NCI-H524 treated with DMSO at 0.1 percent for 48 hours (cell line): ENCODE data around the gene ZNF519.

Experiments
- DNase-seq: peaks from one replicate; lab custom pipeline; 2025; lab: John Stamatoyannopoulos, UW

Gene ZNF519

DNA sequence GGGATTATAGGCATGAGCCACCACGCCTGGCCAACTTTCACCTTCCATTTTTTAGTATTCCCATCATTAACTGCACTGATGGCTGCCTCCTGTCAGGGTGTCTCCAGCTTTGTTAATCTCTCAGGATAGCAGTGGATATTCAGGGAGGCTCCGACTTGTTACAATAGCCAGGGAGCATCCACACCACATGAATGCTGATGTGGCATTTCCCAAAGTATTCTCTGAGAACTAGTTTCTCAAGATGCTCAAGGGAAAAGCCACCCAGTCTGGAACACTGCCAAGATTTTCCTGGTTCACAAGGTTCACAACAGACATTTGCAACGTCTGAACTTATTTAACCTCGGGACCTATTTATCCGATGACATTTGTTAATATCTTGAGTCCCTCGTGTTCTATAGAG lies 33.8 kb downstream of the ZNF519 start:
- DNase-seq = no peak

DNA sequence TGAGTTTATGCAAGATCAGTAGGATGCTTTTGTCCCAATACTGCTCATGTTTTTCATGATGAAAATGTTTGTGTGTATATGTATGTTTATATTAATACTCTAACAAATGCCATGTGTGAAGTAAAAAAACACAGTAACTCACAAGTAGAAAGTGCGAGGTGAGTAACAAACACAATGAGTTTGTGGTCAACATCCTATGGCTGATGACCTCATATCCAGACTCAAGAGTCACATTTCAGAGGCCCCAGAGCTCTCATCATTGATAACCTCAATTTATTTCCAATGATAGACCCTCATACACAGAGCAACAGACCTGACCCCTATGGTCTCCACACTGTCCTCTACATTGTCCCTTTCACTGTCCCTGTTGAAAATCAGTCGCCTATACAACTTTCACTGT lies 34.5 kb downstream of the ZNF519 start:
- no peak for DNase-seq

DNA sequence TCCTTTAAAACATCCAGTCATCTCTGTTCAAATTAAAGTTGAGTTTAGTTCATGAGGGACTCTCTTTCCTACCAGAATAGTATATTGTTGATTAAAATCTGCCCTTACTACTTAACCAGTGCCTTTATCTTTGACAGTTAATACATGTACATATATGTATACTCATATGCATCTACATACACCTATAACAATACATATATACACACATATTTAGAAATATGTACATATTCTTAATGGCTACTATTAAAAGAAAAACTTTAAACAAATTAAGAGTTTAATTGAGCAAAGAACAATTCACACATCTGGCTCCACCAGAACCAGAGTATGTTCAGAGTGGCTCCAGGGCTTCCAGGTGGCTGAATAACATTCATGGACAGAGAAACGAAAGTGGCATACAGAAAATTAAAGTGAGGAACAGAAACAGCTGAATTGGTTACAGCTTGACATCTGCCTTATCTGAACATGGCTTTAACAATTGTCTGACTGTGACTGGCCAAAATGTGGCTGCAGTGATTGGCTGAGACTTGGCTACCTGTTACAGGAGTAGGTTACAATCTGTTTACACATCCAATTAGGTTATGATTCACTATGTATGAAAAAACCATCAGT lies 38.8 kb downstream of the ZNF519 start:
- no peak for DNase-seq

DNA sequence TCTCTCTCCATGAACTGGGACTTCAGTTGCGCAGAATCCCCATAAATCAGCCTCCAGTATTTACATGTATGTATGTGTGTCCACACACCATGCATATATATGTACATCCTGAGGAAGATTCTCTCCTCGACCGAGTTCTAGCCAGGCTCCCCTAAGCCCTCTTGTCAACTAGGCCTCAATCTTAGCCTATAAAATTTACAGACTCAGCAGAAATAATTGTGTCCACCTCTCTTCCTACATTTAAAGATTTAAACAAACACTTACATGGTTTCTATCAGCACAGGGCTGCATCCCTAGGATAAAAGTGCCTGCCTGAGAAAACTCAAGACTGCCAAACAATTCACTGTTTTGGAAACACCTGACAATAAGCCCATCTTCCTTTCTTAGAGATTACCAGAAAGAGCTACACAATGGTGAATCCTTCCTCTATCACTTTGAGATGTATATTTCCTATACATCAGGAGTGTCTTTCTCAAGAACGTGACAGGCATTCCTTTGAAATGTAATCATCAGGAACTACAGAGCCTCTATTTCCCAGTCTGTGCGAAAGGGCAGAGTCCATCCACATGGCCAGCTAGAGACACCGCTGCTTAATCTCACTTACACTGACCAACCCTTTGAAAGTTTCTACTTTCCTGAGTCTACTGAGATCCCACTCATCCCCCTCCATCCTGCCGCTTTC lies 39.5 kb downstream of the ZNF519 start:
- no peak for DNase-seq

DNA sequence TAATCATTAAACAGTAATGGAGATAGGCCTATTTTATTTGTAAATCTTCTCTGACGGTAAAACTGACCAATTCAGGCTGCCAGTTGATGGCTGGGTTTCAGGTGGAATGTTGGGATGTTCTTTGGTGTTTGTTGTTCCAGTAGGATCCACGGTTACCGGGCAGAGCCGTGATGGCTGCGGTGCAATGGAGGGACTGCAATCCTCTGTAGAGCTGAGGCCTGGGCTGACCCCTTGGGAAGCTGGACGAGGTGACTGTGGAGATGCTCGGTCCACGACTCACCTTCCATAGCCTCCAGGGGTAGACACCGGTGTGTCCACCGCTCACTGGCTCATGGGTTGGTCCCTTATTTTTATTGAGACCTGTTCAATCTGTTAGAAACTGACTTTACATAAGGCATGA lies 42.5 kb downstream of the ZNF519 start:
- DNase-seq = no peak

DNA sequence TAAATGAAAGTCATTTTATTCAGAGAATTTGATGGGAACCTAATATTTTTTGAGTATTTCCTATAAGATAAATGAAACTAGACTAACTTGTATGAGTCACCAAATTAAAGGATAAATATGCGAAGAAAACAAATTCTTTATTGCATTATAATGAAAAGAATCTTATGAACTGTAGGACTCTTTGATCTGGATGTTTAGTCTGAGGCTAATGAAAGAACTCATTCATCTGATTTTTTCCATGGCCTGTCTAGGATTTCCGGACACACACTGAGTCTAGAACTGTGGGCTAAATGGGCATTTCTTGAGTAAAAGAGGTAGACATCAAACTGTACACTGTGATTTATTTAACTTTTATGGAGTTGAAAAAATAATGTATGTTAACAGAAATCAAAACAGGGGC lies 43.0 kb downstream of the ZNF519 start:
- no peak for DNase-seq

DNA sequence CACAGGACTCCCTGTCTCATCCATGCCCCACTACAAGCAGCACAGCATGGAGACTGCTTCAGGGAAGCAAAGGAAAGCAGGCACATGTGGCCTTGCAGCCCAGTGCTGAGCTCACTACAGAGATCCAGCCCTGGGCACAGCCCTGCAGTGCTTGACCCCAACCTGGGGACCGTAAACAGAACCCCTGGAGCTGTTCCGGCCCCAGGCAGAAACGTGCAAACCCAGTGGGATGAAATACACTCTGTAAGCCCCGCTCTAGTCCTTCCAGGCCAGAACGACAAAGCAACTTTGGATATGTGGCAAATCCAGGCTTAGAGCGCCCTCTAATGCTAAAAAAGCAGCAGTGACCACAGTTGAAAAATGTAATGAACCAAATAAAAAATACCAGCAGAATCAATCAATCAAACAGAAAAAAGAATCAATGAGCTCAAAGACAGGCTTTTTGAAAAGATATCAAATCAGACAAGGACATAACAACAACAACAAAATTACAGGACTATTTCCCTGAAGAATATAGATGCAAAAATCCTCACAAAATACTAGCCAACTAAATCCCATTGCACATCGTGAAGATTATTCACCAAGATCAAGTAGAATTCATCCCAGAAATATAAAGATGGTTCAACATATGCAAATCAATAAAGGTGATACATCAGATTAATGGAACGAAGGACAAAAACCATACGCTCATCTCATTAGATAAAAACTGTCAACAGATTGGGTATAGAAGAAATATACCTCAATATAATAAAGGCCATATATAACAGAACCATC lies 45.6 kb downstream of the ZNF519 start:
- no peak for DNase-seq

DNA sequence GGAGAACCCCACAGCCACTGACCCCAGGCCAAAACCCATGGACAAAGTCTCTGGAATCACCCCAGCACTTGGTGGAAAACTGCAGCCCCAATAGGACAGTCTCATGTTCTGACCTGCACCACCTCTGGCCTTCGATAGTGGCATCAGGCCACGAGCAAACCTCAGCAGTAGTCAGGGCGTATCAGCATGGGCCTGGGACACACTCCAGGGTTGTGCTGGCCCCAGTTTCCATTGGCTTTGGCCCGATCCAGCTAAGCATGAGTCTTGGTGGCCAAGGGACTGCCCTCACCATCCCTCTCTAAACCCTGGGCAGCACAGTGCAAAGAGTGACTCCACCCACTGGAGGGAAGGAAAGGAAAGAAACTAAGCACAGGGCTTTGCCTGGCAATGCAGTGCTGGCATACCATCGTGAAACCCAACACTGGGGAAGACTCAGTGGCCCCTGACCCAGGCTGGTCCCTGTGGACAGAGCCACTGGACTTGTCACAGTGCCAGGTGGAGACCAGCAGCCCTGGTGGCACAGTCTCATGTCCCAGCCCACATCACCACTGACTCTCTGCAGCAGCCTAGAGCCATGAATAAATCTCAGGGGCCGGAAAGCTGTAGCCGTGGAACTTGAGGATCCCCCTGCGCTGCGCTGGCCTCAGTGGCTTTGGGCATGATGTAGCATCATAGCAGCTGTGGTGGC lies 46.3 kb downstream of the ZNF519 start:
- no peak for DNase-seq

DNA sequence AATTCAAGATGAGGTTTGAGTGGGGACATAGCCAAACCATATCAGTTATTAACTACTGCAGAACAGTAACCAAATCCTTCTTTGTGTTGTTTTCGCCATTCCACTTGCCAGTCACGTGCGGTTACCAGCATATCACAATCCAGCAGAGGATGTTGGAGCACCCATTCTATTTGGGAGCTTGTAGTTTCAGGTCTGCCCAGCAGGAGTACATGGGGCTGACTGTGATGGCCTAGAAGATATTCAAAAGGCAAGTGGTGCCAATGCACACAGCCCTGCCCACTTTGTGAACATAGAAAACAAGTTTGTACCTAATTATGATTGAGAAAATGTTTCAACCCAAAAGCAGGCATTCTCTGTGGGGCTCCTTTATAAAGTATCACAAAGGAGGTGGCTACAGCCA lies 57.0 kb downstream of the ZNF519 start:
- no peak for DNase-seq

DNA sequence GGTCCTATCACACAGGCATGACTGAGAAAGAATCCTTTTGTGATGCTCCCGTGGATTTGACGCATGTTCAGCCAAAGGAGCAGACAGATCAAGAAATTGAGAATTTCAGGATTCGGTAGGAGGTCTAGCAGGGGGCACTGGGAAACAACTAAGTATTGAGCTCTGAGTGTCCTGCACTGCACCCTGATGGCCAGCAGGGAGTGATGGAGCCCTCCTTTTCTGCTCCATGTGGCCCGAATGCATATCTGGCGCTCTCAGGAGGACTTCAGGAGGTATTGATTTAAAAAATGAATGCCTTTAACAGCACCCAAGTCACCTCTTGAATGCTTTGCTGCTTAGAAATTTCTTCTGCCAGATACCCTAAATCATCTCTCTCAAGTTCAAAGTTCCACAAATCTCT lies 58.0 kb downstream of the ZNF519 start:
- no peak for DNase-seq

DNA sequence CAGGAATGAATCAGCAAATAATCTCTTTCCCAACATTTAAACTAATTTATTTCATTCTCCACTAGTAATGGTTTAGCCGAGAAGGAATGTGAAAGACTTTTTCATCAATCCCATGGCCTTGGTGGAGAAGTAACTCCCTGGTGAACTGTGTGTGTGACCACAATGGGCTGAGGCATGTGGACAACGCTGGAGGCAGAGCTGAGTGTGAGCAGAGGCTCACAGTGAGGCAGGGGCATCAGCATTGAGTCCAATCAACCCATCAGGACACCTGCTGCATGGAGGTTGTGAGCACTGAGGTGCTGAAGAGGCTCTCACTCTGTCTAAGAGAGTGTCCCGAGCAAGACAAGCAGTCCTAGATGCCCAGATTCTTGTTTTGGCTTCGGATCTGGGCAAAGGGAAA lies 78.6 kb downstream of the ZNF519 start:
- DNase-seq = no peak
